ENCODE results near the gene GSTP1. TPM values are rescaled to one million over a fixed set of nuclear protein-coding genes. Genes with fewer than 3 reads are reported as not detected.

Gene GSTP1
- total and polyA plus RNA-seq, 4 donors = 632 to 2,206 (median 1,023) TPM

DNA sequence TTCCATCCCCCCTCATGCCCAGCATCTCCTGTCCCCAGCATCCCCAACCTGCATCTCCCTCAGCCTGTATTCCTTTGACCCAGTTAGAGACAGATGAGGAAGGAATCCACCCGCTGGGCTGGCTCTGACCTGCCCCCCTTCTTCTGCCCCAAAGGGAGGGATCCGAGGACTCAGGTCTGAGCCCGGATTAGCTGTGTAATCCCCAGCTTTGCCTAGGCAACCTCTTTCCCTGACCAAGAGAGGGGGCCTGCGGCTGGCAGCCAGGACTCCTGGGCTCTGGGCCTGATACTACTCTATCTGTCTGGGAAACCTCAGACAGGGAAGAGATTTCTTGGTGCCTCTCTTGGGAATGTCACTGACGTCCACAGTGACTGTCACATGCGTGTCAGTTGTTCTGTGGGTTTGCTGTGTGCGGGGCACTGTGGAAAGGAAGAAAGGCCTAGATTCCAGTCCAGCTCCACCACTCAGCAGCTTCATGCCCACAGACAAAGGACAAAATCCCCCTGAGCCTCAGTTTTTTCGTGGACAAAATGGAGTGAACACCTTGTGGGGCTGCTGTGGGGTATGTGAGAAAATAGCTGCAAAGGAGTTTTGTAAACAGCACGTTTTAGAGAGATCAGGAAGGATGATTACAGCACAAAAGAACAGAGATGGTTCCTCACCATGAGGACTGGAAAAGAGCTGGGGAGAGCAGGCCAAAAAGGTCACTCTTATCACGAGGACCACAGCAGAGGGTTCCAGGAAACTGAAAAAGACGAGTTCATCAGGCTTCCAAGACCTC, 21.8 kb downstream of the GSTP1 start:
- H3K4me1 ChIP-seq (ENCODE audit: control insufficient read depth in 5 of 5, insufficient read depth in 5 of 5, low read length in 5 of 5) = peaks cover 0 to 22% (median 5%) of the 10 kb centered on the region in 5 donors
- H3K27ac ChIP-seq (ENCODE audit: low read depth in 1 of 2, low read length in 1 of 2) = peak overlapping the region in 1 of 2 donors; percentile 26
- no peaks in the 10 kb centered on the region for H3K27me3 ChIP-seq (ENCODE audit: control insufficient read depth in 3 of 3, insufficient read depth in 3 of 3, low read length in 2 of 3)
- WGBS, 2 donors = 71% methylated on average over 11 of the region's 11 CpGs
- H3K9me3 ChIP-seq (ENCODE audit: control insufficient read depth in 4 of 4, insufficient read depth in 3 of 4, low read length in 3 of 4) = no peaks in the 10 kb centered on the region
- DNase-seq (no peak), ATAC-seq (ENCODE audit: insufficient read depth, low FRiP score) (no peak)
- no peak overlapping the region for H3K4me3 ChIP-seq
- TF ChIP-seq CTCF (IDR thresholded peaks at IDR 0.05; ENCODE audit: control extremely low read depth, extremely low read depth) = no peak
- peaks cover 0 to 12% (median 3%) of the 10 kb centered on the region in 4 donors for H3K36me3 ChIP-seq (ENCODE audit: control insufficient read depth in 4 of 4, insufficient read depth in 4 of 4, low read length in 4 of 4)
- H3K9ac ChIP-seq (ENCODE audit: insufficient read depth in 1 of 2, low read length in 2 of 2) = no peak overlapping the region

- Histone ChIP-seq H3K36me3 (ENCODE audit: control insufficient read depth in 4 of 4, insufficient read depth in 4 of 4, low read length in 4 of 4) (peaks cover 0 to 19% (median 3%) of the 10 kb centered on the region in 4 donors), H3K27ac (ENCODE audit: low read depth in 1 of 2, low read length in 1 of 2) (peak overlapping the region in 1 of 2 donors; percentile 79), H3K4me3 (peak overlapping the region; percentile 81), H3K9me3 (ENCODE audit: control insufficient read depth in 4 of 4, insufficient read depth in 3 of 4, low read length in 3 of 4) (no peaks in the 10 kb centered on the region), H3K4me1 (ENCODE audit: control insufficient read depth in 5 of 5, insufficient read depth in 5 of 5, low read length in 5 of 5) (peaks cover 0 to 22% (median 5%) of the 10 kb centered on the region in 5 donors), H3K9ac (ENCODE audit: insufficient read depth in 1 of 2, low read length in 2 of 2) (peak overlapping the region in 1 of 2 donors; percentile 70), H3K27me3 (ENCODE audit: control insufficient read depth in 3 of 3, insufficient read depth in 3 of 3, low read length in 2 of 3) (no peaks in the 10 kb centered on the region)
- WGBS, 2 donors = 37 to 50% methylated on average over 17 of the region's 17 CpGs
- ATAC-seq (ENCODE audit: insufficient read depth, low FRiP score) = no peak
- peak; percentile 80 to 91 (median 84) for DNase-seq
- TF ChIP-seq CTCF (IDR thresholded peaks at IDR 0.05; ENCODE audit: control extremely low read depth, extremely low read depth) = no peak
Observed at GRCh38 chr11:67606093-67606491, 22.5 kb downstream of the GSTP1 start.

- peaks cover 0 to 22% (median 5%) of the 10 kb centered on the region in 5 donors for H3K4me1 ChIP-seq (ENCODE audit: control insufficient read depth in 5 of 5, insufficient read depth in 5 of 5, low read length in 5 of 5)
- H3K9ac ChIP-seq (ENCODE audit: insufficient read depth in 1 of 2, low read length in 2 of 2) = peak within 1 kb of the TSS; percentile 82 to 89
- TF ChIP-seq CTCF (IDR thresholded peaks at IDR 0.05; ENCODE audit: control extremely low read depth, extremely low read depth) = peak; percentile 89
- peak; percentile 97 to 98 (median 98) for DNase-seq
- H3K27ac ChIP-seq (ENCODE audit: low read depth in 1 of 2, low read length in 1 of 2) = peak within 1 kb of the TSS; percentile 80 to 84
- H3K9me3 ChIP-seq (ENCODE audit: control insufficient read depth in 4 of 4, insufficient read depth in 3 of 4, low read length in 3 of 4) = no peaks in the 10 kb centered on the region
- peak; percentile 97 for ATAC-seq (ENCODE audit: insufficient read depth, low FRiP score)
- H3K4me3 ChIP-seq = peak within 1 kb of the TSS; percentile 81
- H3K36me3 ChIP-seq (ENCODE audit: control insufficient read depth in 4 of 4, insufficient read depth in 4 of 4, low read length in 4 of 4) = peaks cover 0 to 25% (median 4%) of the 10 kb centered on the region in 4 donors
- 0 to 1% methylated on average over 54 to 69 of the region's 69 CpGs for WGBS, 2 donors
- H3K27me3 ChIP-seq (ENCODE audit: control insufficient read depth in 3 of 3, insufficient read depth in 3 of 3, low read length in 2 of 3) = no peaks in the 10 kb centered on the region
Observed at GRCh38 chr11:67606492-67607295, 23.1 kb downstream of the GSTP1 start, which contains the start of gene NDUFV1. NDUFV1 (plus strand) TSS chr11:67606936; CDS start chr11:67607005, 69 bp downstream.
